ENCODE measurements around the gene FHL5.
"Not testable (repeated sequence)": the region's sequence is repeated elsewhere in the genome, so short reads cannot be mapped to it uniquely, and the experiment has no call there.

The FHL5 gene, protein sequence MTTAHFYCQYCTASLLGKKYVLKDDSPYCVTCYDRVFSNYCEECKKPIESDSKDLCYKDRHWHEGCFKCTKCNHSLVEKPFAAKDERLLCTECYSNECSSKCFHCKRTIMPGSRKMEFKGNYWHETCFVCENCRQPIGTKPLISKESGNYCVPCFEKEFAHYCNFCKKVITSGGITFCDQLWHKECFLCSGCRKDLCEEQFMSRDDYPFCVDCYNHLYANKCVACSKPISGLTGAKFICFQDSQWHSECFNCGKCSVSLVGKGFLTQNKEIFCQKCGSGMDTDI

GRCh38 chr6:96562886-96563285 lies at the start of gene FHL5:
FHL5 (plus strand) TSS chr6:96563128; CDS start chr6:96603614, 40,486 bp downstream.
- DNase-seq = no peak

DNA sequence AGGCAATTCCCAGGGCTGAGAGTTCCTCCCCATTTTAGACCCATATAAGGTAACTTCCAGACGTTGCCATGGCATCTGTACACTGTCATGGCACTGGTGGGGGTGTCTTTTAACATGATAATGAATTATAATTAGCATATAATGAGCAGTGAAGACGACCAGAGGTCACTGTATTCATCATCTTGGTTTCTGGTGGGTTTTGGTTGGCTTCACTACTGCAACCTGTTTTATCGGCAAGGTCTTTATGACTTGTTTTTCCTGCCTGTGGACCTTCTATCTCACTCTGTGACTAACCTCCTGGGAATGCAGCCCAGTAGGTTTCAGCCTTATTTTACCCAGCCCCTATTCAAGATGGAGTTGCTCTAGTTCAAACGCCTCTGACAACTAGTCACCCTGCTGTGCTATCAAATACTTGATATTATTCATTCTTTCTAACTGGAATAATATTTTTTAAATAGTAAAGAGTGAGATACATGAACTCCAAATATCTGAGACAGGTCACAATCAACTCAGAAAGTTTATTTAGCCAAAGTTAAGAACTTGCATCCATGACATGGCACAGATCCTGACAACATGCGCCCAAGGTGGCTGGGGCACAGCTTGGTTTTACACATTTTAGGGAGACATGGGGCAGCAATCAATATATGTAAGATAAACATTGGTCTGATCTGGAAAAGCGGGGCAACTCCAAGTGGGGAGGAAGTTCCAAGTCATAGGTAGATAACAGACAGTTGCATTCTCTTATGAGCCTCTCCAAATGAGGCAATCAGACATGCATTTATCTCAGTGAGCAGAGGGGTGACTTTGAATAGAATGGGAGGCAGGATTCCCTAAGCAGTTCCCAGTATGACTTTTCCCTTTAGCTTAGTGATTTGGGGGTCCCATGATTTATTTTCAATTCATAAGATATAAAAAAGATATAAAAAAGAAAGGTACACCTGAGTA lies 42.5 kb upstream of the FHL5 start:
- DNase-seq = peak; percentile 90

GRCh38 chr6:96521306-96521643 lies 41.7 kb upstream of the FHL5 start:
- DNase-seq = no peak

- peak; percentile 98 for DNase-seq
Observed at GRCh38 chr6:96521644-96522464, 41.1 kb upstream of the FHL5 start, which contains the start of gene UFL1. UFL1 (plus strand) TSS chr6:96521806; CDS start chr6:96521874, 68 bp downstream.

DNA sequence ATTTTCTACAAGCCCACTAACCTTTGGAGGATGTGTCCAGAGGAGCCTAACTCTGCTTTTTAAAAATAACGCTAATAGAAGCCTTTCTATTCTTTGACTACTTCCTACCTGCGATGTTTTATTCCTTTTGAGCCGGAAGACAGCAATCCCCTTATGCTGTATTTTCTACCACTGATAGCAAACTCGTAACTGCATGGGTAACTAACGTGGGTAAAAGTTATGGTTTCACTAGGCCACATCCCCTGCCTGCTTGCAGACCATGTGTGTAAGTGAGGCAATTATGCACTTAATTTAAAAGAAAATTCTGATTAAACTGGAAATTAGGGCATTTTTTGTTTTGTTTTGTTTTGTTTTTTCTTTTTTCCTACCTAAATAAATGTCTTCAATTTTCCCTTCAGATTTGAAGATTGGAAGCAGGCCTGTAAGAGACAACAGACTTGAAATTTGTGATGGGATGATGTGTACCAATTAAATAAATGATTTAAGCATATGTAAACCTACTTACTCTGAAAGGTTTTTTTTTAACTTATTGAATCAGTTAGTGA lies 40.4 kb upstream of the FHL5 start:
- DNase-seq = no peak

- no peak for DNase-seq
Observed at GRCh38 chr6:96528193-96528592, 34.7 kb upstream of the FHL5 start.

DNA sequence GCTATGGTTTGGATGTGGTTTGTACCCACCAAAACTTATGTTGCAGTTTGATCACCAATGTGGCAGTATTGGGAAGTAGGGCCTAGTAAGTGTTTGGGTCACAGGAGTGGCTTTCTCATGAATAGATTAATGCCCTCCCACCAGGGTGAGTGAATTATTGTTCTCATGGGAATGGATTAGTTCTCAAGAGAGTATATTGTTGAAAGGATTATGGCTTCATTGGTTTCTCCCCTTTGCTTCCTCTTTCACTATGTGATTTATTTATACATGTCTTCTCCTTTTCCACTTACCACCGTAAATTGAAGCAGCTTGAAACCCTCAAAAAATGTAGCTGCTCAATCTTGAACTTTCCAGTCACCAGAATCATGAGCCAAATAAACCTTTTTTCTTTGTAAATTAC lies 30.5 kb upstream of the FHL5 start:
- no peak for DNase-seq

DNA sequence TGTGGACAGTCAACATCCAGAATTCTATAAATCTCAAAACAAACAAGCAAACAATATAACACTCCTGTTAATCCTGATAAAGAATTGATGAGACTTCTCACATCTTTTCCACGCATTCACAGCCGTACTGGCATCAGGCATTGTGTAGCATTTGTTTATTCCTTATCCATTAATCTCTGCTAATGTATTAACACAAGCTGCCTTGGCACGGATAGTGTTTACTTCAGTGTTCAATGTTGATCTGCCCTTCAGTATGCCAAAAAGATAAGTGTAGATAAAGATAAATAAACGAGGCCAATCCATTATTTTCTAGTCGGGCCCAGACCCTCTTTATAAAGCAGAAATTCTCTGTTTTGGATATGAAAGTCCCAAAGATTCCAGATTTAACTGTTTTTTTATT lies 25.2 kb upstream of the FHL5 start:
- DNase-seq = no peak

- no peak for DNase-seq
Observed at GRCh38 chr6:96542702-96543101, 20.2 kb upstream of the FHL5 start.

DNA sequence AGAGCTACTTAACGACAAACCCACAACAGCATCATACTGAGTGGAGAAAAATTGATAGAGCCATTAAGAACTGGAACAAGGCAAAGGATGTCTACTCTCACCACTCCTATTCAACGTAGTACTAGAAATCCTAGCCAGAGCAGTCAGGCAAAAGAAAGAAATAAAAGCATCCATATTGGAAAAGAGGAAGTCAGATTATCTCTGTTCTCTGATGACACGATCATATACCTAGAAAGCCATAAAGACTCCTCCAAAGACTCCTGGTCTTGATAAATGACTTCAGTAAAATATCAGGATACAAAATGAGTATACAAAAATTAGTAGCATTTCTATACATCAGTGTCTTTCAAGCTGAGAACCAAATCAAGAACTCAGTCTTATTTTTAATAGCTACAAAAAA lies 17.0 kb upstream of the FHL5 start:
- DNase-seq = no peak

GRCh38 chr6:96547654-96548053 lies 15.3 kb upstream of the FHL5 start:
- no peak for DNase-seq

- no peak for DNase-seq
Observed at GRCh38 chr6:96554558-96554957, 8.4 kb upstream of the FHL5 start.

GRCh38 chr6:96559740-96560139 lies 3.2 kb upstream of the FHL5 start:
- not testable (repeated sequence) for DNase-seq

GRCh38 chr6:96563853-96564252 lies 925 bp downstream of the FHL5 start:
- DNase-seq = no peak

DNA sequence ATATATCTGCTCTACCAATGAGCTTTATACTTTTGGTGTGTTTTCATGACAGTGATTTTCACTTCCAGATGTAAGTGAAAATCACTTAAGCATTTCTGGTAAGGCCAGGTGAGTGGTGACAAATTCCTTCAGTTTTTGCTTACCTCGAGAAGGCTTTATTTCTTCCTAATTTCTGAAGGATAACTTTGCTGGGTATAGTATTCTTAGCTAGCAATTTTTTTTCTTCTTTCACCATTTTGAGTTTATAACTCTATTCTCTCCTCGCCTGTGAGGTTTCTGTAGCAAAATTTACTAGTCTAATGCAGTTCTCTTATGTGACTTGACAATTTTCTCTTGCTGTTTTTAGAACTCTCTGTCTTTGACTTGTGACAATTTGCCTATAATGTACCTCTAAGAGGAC lies 7.1 kb downstream of the FHL5 start:
- DNase-seq = no peak

DNA sequence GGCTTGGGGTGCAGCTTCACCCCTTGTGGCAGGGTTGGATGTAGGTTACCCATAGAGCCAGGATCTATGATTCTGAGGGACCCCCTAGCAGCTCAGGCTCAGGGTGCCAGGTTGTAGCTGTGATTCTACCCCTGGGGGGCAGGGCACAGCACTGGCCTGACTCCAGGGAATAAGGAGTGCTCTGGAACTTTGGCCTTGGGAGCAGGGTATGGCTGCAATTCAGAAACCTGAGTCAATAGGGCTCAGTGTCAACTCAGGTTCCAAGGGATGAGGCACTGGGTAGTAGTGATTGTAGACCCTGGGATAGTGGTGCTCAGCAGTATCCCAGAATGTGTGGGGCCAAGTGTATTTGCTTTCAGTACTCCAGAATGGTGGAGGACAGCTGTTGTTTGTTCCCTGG lies 8.6 kb downstream of the FHL5 start:
- DNase-seq = no peak

DNA sequence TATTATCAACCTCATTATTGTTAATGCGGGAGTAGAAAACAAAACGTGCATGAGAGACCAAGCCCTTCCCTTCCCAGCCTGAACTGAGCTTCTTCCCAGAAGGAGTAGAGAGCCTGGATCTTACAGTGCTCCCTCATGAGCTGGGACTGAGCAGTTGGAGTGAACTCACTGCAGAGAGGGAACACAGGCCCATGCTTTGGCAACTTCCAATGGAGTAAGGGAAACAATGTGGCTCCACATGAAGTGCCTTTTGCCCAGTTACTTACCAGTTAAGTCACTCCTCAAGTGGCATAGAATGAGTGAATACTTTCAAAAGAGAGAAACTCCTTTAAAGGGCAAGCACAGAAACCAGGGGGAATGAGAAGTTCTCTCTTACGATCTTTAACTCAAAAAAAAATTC lies 12.4 kb downstream of the FHL5 start:
- no peak for DNase-seq

GRCh38 chr6:96576221-96576620 lies 13.3 kb downstream of the FHL5 start:
- DNase-seq = no peak

GRCh38 chr6:96582021-96582420 lies 19.1 kb downstream of the FHL5 start:
- DNase-seq = no peak

GRCh38 chr6:96582436-96582835 lies 19.5 kb downstream of the FHL5 start:
- DNase-seq = no peak

GRCh38 chr6:96604420-96604819 lies 41.5 kb downstream of the FHL5 start:
- DNase-seq = no peak

GRCh38 chr6:96608074-96608473 lies 45.1 kb downstream of the FHL5 start:
- no peak for DNase-seq

DNA sequence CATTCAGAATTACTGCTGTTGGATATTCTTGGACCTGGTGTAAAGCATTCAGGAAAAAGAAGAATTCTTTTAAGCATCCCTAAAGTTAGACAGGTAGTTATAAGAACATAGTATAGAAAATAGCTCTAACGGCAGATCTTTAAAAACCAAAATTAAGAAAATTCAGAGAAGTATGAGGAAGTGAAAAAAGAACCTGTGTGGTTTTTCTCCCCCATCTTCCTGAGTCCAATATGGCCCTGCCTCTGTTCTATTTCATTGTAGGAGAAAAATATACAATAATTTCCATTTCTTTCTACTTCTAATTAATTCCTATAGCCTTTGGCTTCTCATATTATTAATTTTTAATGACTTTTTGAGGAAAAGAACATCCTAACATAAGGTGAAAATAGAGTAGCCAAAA lies 47.1 kb downstream of the FHL5 start:
- DNase-seq = no peak

Measured in islet precursor cell (in vitro differentiated cells).